Measurements from ENCODE around the gene DYNLT2.
A peak's percentile ranks its signal among the peaks of the same experiment; 100 is the strongest.

Gene DYNLT2, protein sequence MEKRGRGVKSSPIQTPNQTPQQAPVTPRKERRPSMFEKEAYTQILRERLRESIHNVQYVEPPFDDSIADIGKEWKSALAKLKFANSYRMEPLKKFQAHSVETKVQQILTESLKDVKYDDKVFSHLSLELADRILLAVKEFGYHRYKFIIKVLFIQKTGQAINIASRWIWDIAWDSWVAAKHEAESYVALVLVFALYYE

GRCh38 chr6:169751242-169752073, at the start of gene DYNLT2, which contains the start of gene ERMARD:
DYNLT2 (minus strand) TSS chr6:169751572; CDS start chr6:169751458, 114 bp downstream.
ERMARD (plus strand) TSS chr6:169751622; CDS start chr6:169751658, 36 bp downstream.
- peak; percentile 35 for DNase-seq

DNA sequence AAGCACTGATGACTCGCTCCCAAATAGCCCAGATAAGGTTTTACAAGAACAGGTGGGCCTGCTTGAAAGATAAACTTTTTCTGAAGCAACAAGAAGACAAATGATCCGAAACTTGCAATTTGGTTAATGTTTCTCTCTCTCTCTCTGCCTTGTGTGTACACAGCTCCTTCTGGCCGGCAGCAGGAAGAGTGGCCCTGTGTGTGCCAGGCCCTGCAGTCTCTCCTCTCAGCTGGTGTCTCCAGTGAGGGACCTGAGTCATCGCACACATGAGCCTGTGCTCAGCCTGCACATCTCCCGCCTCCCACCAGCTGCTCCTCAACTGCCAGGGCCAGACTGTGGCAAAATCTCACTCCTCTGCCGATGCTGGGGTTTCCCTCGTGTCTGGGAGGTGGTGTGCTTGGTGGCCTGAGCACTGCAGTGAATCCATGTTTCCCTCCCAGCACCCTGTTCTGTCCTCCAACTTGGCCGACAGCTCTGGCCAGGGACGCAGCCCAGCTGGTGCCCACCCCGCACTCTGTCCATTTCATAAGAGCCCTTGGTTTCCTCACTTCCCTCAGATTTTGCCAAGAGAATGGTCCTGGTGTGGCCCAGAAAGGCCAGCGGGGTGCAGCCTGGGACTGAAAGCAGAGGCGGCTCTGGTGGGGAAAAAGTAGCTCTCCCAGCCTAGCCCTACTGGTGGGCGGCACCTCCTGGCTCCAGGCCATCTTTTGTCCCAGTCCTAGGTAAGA, 49.5 kb upstream of the DYNLT2 start:
- no peak for DNase-seq

DNA sequence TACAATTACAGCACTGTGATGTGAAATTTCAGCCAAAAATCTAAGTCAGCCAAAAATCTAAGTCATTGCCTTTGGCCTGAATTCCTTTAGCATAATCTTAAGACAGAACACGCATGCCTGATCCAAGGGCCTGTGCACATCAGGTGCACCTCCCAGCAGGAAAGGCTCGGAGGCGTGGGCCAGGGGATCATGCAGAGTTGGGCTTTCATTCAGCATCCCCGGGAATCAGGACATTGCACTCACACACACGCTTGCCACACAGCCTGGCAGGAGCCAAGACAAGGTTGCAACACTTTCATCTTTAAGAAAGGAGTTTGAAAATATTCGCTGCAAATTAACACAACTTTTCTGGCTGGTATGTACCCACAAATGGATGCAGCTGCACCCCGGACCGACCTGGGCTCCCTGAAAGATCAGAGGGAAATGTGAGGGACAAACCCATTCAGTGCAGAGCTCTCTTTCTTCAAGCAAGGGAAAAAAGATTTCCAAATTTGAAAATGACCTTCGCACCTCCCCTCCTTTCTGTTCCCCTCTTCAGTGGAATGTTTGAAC, 48.8 kb upstream of the DYNLT2 start:
- no peak for DNase-seq

GRCh38 chr6:169799474-169799926, 48.1 kb upstream of the DYNLT2 start:
- no peak for DNase-seq

- no peak for DNase-seq
These were observed 47.5 kb upstream of the DYNLT2 start for GRCh38 chr6:169798764-169799473.

- no peak for DNase-seq
These were observed 43.8 kb upstream of the DYNLT2 start for GRCh38 chr6:169795196-169795595.

- no peak for DNase-seq
These were observed 43.1 kb upstream of the DYNLT2 start for GRCh38 chr6:169794317-169795055.

DNA sequence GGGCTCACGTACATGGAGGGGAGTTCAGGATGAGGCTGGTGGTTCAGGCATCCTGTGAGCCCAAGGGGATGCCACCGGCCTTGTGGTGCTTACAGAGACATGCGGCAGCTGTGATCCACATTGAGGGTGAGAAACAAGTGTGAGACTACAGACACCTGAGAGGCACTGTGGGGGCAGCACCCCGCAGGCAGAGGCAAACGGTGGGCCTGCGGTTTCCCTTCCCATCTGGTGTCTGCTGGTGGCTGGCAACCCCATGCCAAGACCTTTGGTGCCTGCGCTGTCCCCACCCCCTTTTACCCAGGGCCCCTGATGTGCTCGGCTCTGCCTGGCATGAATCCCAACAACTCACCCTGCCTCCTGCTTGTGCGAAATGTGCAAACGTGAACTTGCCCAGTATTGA, 42.0 kb upstream of the DYNLT2 start:
- no peak for DNase-seq

- DNase-seq = no peak
These were observed 41.1 kb upstream of the DYNLT2 start for GRCh38 chr6:169792306-169793015.

DNA sequence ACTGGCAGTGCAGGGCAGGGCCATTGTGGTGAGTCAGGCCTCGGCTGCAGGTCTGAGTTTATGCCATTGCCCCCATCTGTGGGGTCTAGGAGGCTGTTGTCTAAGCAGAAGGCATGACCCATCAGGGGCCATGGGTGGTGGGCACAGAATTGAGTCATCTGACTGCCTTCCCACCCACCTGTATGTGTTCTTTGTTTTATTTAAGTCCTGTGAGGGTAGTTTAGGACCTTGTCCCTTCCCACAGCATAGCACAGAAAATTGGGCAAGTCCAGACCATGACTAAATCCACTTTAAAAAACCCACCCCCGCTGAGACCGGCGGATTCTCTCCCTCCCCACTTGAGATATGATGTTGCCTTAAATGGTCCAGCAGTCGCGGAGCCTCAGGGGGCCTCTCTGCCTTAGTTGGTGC, 40.4 kb upstream of the DYNLT2 start:
- no peak for DNase-seq

DNA sequence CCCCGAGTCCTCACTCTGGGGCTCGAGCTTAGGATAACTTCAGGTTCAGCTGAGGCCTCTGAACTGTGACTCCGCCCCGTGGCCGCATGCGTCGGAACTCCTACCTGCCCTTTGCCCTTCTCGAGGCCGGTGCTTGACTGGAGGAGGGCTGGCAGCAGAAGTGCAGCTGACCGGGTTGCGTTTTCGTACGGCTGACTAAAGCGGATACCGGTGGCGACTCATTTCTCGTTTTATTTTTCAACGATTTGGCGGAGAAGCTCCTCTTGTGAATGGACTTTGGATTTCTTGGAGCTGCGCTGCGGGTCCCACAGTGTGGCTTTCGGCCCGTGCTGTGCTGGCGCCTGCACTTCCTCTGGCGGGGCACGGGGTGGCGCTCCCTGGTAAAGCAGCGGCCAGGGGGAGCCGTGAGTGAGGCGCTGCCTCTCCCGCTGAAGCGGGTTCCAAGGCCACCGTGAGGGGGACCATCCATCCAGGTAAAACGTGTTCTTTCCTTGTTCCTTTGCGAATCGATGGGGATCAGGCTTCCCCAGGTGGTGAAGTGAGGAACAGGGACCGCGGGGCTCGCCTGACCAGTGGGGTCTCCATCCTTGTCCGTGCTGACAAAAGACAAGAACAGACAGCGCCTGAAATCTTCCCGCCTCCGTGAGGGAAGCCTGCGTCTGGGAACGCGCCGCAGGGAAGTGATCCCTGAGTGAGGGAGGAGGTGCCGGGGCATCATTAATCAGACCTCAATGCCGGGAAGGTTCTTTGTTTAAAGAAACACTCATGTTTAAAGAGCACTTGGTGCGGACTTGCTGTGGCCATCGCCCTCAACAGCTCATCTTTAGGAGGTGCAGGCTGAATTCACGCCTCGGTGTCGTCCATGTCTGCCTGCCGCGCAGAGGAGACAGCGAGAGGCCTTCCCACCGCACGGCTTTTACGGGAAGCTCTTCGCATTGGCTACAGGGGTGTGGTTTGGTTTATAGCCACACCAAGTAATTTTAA, 38.9 kb upstream of the DYNLT2 start:
- no peak for DNase-seq

GRCh38 chr6:169789146-169789943, 38.0 kb upstream of the DYNLT2 start:
- no peak for DNase-seq

DNA sequence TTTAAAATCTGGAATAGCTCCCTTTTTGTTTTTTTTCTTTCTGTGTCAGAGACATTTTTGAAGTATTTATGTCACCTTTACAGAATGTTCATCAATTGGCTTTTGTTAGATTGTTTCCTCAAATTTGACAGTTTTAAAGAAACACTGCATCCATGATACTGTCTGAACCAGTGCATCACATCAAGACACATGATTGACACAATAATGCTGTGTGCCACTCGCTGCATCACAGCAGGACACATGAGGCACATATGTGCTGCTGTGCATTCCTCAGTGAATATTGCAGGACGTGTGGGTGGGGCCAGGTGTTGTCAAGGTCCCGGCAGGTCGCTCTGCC, 37.4 kb upstream of the DYNLT2 start:
- no peak for DNase-seq

- DNase-seq = no peak
These were observed 36.4 kb upstream of the DYNLT2 start for GRCh38 chr6:169787797-169788196.

GRCh38 chr6:169786349-169786748, 35.0 kb upstream of the DYNLT2 start:
- DNase-seq = no peak

DNA sequence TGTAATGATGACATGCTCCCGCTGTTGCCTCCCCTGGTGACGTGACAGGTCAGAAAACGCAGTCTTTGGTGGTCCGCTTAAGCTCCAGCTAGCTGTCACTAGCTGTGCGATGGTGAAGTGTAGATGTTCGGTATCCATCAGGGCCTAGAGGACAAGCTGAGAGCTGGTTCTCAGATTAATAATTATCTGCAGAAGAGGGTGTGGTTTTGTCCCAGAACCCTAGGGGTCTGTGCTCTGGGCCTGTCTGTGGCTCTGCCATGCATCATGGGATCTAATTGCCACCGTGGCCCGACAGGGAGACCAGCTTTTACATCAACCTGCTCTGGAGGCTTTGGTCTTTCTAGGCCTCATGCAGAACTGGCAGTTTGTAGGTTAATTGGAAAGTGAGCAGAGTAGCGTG, 34.2 kb upstream of the DYNLT2 start:
- DNase-seq = no peak

- no peak for DNase-seq
These were observed 33.5 kb upstream of the DYNLT2 start for GRCh38 chr6:169784821-169785340.

DNA sequence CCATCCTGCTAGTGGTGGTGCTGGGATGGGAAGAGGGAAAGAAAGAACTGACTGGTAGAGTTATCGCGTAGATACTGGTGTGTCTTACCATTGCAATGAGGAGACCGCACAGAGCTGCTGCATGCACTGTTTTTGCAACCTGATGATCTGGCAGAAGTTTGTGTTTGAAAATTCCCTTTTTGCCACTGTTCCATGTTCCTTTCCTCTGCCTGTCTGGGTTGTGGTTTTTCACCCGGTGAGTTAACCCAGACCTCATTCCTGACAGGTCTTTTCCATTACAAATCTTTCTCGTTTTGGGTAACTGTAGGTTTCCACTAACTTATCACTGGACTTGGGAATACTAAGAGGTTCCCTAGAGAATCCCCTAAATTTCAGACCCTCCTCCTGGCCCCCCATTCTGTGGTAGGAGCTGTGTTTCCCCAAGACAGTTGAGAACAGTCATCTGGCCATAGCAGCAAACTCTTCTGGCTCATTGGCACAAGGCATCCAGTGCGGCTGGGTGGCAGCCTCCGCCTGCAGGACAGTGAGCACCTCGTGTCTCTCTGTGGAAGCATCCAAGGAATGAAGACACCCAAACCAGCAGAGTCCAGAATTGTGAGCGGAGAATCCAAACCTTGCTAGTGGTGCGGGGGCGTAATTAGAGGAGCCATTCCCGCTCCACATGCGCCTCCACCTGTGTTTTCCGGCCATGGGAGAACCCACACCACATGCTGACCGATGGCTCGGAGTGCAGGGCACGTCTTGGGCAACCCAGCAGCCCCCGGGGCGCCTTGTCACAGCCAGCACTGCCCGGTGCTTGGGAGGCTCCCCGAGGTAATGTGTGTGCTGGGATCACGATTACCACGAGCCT, 32.8 kb upstream of the DYNLT2 start:
- no peak for DNase-seq
